Smooth muscle cell (in vitro differentiated cells): Measurements from ENCODE around the gene WT1. TPM values are rescaled to one million over a fixed set of nuclear protein-coding genes. Genes with fewer than 3 reads are reported as not detected.
A peak's percentile ranks its signal among the peaks of the same experiment; 100 is the strongest.

Source experiments
- DNase-seq: peaks from one replicate; lab custom pipeline; 2025; ENCODE audit not compliant: unreplicated experiment; lab: John Stamatoyannopoulos, UW
- H2AFZ ChIP-seq: fragments of 200-600 bp; sonication (generic); 2 replicates; pipeline ENCODE4 v1.6.0; 2016; ENCODE audit warnings: antibody characterized with exemption, low read depth, mild to moderate bottlenecking
- H3F3A ChIP-seq: fragments of 200-600 bp; sonication (generic); 2 replicates; pipeline ENCODE4 v1.6.0; 2017; ENCODE audit warnings: antibody characterized with exemption, low read depth
- H3K27ac ChIP-seq: fragments of 200-600 bp; sonication (generic); 2 replicates; pipeline ENCODE4 v1.5.1; 2016; ENCODE audit warnings: low read depth, mild to moderate bottlenecking
- H3K27me3 ChIP-seq: fragments of 200-600 bp; sonication (generic); 2 replicates; pipeline ENCODE4 v1.6.1; 2016; ENCODE audit warnings: low read depth, mild to moderate bottlenecking
- H3K36me3 ChIP-seq: fragments of 200-600 bp; sonication (generic); 2 replicates; pipeline ENCODE4 v1.5.1; 2016; ENCODE audit warnings: low read depth
- H3K4me1 ChIP-seq: fragments of 200-600 bp; sonication (generic); 2 replicates; pipeline ENCODE4 v1.5.1; 2016; ENCODE audit warnings: low read depth
- H3K4me2 ChIP-seq: fragments of 200-600 bp; sonication (generic); 2 replicates; pipeline ENCODE4 v1.6.0; 2016; ENCODE audit warnings: mild to moderate bottlenecking
- H3K4me3 ChIP-seq: fragments of 200-600 bp; sonication (generic); 2 replicates; pipeline ENCODE4 v1.5.1; 2016; ENCODE audit warnings: mild to moderate bottlenecking
- H3K79me2 ChIP-seq: fragments of 200-600 bp; sonication (generic); 2 replicates; pipeline ENCODE4 v1.6.0; 2016; ENCODE audit warnings: low read depth, mild to moderate bottlenecking
- H3K9ac ChIP-seq: fragments of 200-600 bp; sonication (generic); 2 replicates; pipeline ENCODE4 v1.6.0; 2016; ENCODE audit warnings: low read depth
- H3K9me3 ChIP-seq: fragments of 200-600 bp; sonication (generic); replicated peaks from 2 replicates; pipeline ENCODE4 v1.5.1; 2016; ENCODE audit warnings: low read depth
- H4K20me1 ChIP-seq: fragments of 200-600 bp; sonication (generic); 2 replicates; pipeline ENCODE4 v1.6.0; 2016; ENCODE audit warnings: low read depth
- WGBS: methylation state at CpG from one replicate; pipeline ENCODE4 v1.1.7; 2016; ENCODE audit warnings: low lambda C conversion rate; 5-methylcytosine and 5-hydroxymethylcytosine counted together
- polyA plus RNA-seq: library from polyadenylated mRNA; unstranded; fragments of >200 nt; fragmentation: Nextera tagmentation; extraction: Ambion mirVana; gene quantifications from 2 replicates; pipeline ENCODE4 v1.2.1, GENCODE V29; 2016
- total RNA-seq: library from RNA; depleted of rRNA; stranded (reverse); fragments of >200 nt; gene quantifications from 2 replicates; pipeline ENCODE4 v1.2.3, GENCODE V29; 2014
- TF ChIP-seq, protein P1 (sequence below): fragments of 200-600 bp; sonication (generic); IDR thresholded peaks from 2 replicates; pipeline ENCODE4 v1.5.1; 2017; ENCODE audit warnings: borderline replicate concordance, mild to moderate bottlenecking, antibody characterized with exemption; ENCODE audit not compliant: insufficient read depth, poor library complexity, severe bottlenecking

Gene WT1
- total and polyA plus RNA-seq, 2 experiments from 2014 or later = not detected

DNA sequence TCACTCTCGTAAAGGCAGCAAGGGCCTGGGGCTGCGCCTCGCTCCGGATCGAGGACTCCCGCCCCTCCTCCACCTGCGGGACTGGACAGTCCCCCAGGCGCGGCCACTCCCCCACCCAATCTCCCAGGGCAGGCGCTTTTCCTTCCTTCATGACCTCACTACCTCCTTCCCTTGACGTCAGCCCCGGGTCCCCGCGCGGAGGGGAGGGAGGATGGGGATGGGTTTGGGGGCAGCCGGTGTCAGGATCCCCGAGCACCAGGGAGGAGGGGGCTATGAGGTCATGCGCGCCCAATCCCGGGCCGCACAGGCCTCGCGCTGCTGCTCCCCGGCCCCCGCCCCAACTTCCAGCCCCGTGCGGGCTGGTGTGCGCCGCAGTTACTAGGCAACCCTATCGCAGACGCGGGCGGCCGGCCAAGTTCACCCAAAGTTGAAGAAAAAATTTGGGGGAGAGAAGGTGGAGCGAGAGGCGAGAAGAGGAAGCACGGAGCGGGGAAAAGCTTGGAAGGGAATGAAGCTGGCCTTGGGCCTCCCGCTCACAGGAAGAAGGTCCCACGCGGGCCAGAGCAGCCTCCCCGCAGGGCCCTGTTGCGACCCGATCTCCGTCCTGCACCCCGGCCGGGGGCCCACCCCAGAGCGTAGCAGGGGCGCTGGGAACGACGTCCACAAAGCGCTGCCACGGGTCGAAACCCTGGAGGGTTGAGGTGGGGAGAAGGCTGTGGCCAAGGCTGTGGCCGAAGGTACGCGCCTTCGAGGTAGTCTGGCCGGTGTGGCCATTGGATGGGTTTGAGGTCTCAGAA, 8.3 kb downstream of the WT1 start:
- H3K4me3 ChIP-seq = peak overlapping the region; percentile 26
- H3K4me2 ChIP-seq = peak overlapping the region; percentile 75
- peaks cover 100% of the 10 kb centered on the region for H3K27me3 ChIP-seq
- H3K9ac ChIP-seq = no peak overlapping the region
- 8% methylated on average over 39 of the region's 59 CpGs for WGBS
- no peak overlapping the region for H3K27ac ChIP-seq
- H2AFZ ChIP-seq = no peak overlapping the region
- H3K9me3 ChIP-seq = no peaks in the 10 kb centered on the region
- TF ChIP-seq, protein P1, sequence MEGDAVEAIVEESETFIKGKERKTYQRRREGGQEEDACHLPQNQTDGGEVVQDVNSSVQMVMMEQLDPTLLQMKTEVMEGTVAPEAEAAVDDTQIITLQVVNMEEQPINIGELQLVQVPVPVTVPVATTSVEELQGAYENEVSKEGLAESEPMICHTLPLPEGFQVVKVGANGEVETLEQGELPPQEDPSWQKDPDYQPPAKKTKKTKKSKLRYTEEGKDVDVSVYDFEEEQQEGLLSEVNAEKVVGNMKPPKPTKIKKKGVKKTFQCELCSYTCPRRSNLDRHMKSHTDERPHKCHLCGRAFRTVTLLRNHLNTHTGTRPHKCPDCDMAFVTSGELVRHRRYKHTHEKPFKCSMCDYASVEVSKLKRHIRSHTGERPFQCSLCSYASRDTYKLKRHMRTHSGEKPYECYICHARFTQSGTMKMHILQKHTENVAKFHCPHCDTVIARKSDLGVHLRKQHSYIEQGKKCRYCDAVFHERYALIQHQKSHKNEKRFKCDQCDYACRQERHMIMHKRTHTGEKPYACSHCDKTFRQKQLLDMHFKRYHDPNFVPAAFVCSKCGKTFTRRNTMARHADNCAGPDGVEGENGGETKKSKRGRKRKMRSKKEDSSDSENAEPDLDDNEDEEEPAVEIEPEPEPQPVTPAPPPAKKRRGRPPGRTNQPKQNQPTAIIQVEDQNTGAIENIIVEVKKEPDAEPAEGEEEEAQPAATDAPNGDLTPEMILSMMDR = no peak
- no peaks in the 10 kb centered on the region for H3K36me3 ChIP-seq
- no peak for DNase-seq
- no peaks in the 10 kb centered on the region for H3K79me2 ChIP-seq
- H3F3A ChIP-seq = no peaks in the 10 kb centered on the region
- no peaks in the 10 kb centered on the region for H4K20me1 ChIP-seq
- peaks cover 17% of the 10 kb centered on the region for H3K4me1 ChIP-seq

- Histone ChIP-seq H3K4me2 (peak overlapping the region; percentile 75), H3K9ac (no peak overlapping the region), H3K36me3 (no peaks in the 10 kb centered on the region), H2AFZ (no peak overlapping the region), H3K27ac (no peak overlapping the region), H3F3A (no peaks in the 10 kb centered on the region), H3K4me3 (no peak overlapping the region), H3K27me3 (peaks cover 98% of the 10 kb centered on the region), H4K20me1 (no peaks in the 10 kb centered on the region), H3K9me3 (no peaks in the 10 kb centered on the region), H3K79me2 (no peaks in the 10 kb centered on the region), H3K4me1 (peaks cover 17% of the 10 kb centered on the region)
- TF ChIP-seq, protein P1 = no peak
- 10% methylated on average over 12 of the region's 12 CpGs for WGBS
- no peak for DNase-seq
Measured at GRCh38 chr11:32426192-32426591, 9.1 kb downstream of the WT1 start.

DNA sequence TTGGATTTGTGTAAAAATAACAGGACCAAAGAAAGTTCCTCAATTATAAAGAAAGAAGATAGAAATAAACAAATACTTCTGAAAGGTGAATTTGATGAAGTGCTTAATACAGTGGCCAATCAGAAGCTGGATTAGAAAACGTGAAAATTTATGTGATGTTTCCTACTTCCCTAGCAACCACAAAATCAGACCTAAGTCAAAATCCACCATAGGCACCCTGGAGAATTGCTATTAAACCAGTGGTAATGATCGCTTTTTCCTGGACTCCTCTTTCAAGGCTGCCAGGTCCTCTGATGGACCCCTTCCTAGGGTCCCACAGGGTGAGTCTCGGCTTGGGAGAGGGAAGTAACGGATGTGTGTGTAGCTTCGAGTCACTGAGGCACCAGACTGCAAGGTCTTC, 9.6 kb downstream of the WT1 start:
- no peaks in the 10 kb centered on the region for H3K9me3 ChIP-seq
- H4K20me1 ChIP-seq = no peaks in the 10 kb centered on the region
- WGBS = 60% methylated on average over 5 of the region's 5 CpGs
- H3K4me2 ChIP-seq = no peak overlapping the region
- H3F3A ChIP-seq = no peaks in the 10 kb centered on the region
- H3K4me1 ChIP-seq = peaks cover 20% of the 10 kb centered on the region
- no peak overlapping the region for H3K9ac ChIP-seq
- no peak overlapping the region for H2AFZ ChIP-seq
- H3K27me3 ChIP-seq = peaks cover 94% of the 10 kb centered on the region
- TF ChIP-seq, protein P1 = no peak
- no peak for DNase-seq
- no peak overlapping the region for H3K4me3 ChIP-seq
- no peak overlapping the region for H3K27ac ChIP-seq
- H3K36me3 ChIP-seq = no peaks in the 10 kb centered on the region
- no peaks in the 10 kb centered on the region for H3K79me2 ChIP-seq

- no peak overlapping the region for H3K4me3 ChIP-seq
- H3K9me3 ChIP-seq = no peaks in the 10 kb centered on the region
- no peaks in the 10 kb centered on the region for H3K79me2 ChIP-seq
- no peak overlapping the region for H3K27ac ChIP-seq
- peaks cover 19% of the 10 kb centered on the region for H3K4me1 ChIP-seq
- DNase-seq = no peak
- TF ChIP-seq, protein P1 = no peak
- no peak overlapping the region for H2AFZ ChIP-seq
- 69% methylated on average over 3 of the region's 3 CpGs for WGBS
- no peaks in the 10 kb centered on the region for H4K20me1 ChIP-seq
- H3F3A ChIP-seq = no peaks in the 10 kb centered on the region
- H3K27me3 ChIP-seq = peaks cover 74% of the 10 kb centered on the region
- H3K9ac ChIP-seq = no peak overlapping the region
- no peaks in the 10 kb centered on the region for H3K36me3 ChIP-seq
- H3K4me2 ChIP-seq = peak overlapping the region; percentile 22
Measured at GRCh38 chr11:32422545-32422944, 12.8 kb downstream of the WT1 start.
